Fibroblast of villous mesenchyme (primary cell): Measurements from ENCODE around the gene ERF. TPM values are rescaled to one million over a fixed set of nuclear protein-coding genes. Genes with fewer than 3 reads are reported as not detected.

Source experiments
- DNase-seq: peaks from one replicate; pipeline ENCODE4 v3.0.0-alpha.2; 2010; ENCODE audit warnings: low read depth
- H3K4me3 ChIP-seq: 2 replicates; pipeline ENCODE4 v1.5.1; 2011; ENCODE audit warnings: low read depth, mild to moderate bottlenecking, low read length
- total RNA-seq: library from RNA; depleted of rRNA; stranded (reverse); fragments of >200 nt; gene quantifications from 2 replicates; pipeline ENCODE4 v1.2.3, GENCODE V29; 2012
- TF ChIP-seq, protein P1 (sequence below): IDR thresholded peaks from 2 replicates; pipeline ENCODE4 v1.5.1; 2012; ENCODE audit warnings: low read depth, mild to moderate bottlenecking, low read length; ENCODE audit not compliant: insufficient read depth

The ERF gene
- total RNA-seq, 1 donor = 27.6 TPM

DNA sequence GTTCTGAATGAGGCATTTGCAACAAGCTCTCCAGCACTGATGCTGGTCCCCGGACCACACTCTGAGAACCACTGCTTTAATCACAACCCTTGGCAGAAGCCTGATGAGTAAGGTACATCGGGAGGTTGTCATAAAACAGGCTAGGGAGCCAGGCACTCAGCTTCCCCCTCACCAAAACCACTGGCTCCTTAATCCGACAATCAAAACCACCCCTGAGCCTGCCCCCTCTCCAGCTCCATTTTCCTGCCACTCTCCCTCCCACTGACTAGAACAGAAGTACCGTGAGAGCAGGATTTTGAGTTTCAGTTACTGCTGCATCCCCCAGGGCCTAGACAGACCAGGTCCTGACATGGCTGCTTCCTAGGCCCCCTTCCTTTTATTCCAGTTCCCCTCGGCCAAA, 19.7 kb downstream of the ERF start:
- no peak overlapping the region for H3K4me3 ChIP-seq
- DNase-seq = no peak
- TF ChIP-seq, protein P1, sequence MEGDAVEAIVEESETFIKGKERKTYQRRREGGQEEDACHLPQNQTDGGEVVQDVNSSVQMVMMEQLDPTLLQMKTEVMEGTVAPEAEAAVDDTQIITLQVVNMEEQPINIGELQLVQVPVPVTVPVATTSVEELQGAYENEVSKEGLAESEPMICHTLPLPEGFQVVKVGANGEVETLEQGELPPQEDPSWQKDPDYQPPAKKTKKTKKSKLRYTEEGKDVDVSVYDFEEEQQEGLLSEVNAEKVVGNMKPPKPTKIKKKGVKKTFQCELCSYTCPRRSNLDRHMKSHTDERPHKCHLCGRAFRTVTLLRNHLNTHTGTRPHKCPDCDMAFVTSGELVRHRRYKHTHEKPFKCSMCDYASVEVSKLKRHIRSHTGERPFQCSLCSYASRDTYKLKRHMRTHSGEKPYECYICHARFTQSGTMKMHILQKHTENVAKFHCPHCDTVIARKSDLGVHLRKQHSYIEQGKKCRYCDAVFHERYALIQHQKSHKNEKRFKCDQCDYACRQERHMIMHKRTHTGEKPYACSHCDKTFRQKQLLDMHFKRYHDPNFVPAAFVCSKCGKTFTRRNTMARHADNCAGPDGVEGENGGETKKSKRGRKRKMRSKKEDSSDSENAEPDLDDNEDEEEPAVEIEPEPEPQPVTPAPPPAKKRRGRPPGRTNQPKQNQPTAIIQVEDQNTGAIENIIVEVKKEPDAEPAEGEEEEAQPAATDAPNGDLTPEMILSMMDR = no peak

- DNase-seq = no peak
- TF ChIP-seq, protein P1 = no peak
- H3K4me3 ChIP-seq = no peak overlapping the region
Measured at GRCh38 chr19:42234364-42234763, 20.6 kb downstream of the ERF start.

- no peak overlapping the region for H3K4me3 ChIP-seq
- no peak for DNase-seq
Measured at GRCh38 chr19:42233678-42234292, 21.1 kb downstream of the ERF start.

DNA sequence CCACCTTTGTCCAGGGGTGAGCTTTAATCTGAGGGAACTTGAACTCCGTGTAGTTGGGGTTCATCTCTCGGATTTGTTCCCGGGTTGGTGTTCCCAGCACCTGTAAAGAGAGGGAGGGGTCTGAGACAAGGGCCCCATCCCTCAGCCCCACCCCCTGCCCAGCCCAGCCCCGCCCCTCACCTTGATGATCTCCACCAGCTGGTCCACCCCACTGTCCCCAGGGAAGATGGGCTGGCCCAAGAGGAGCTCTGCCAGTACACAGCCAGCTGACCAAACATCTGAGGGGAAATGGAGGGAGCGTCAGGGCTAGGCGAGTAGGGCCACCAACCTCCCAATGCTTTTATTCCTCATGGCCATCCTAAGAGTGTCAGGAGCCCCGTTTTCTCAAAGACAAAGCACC, 21.8 kb downstream of the ERF start:
- H3K4me3 ChIP-seq = no peak overlapping the region
- TF ChIP-seq, protein P1 = no peak
- DNase-seq = no peak

More at GRCh38 chr19:42233678-42234292, 21.1 kb downstream of the ERF start:
- TF ChIP-seq, protein P1 = no peak

GRCh38 chr19:42232435-42232834, 22.5 kb downstream of the ERF start:
- no peak overlapping the region for H3K4me3 ChIP-seq
- no peak for DNase-seq
- TF ChIP-seq, protein P1 = no peak

DNA sequence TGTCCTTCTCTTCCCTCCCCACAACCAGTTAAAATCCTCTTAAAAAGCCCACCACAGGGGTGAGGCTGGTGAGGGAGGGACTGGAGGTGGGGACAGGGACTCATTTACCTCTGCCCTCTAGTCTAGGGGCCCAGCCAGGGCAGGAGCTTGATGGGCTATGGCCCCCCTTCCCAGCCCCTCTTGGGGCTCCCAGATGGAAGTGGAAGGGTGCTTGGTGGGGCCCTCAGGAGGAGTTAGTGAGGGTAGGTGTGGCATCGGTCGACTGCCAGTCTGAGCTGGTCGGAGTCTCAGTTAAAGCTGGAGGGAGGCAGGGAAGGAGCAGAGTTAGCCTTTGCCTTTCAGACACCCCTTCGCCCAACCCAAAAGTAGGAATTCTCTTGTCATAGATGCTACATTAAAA, 24.4 kb downstream of the ERF start:
- no peak for DNase-seq
- H3K4me3 ChIP-seq = no peak overlapping the region
- TF ChIP-seq, protein P1 = no peak

DNA sequence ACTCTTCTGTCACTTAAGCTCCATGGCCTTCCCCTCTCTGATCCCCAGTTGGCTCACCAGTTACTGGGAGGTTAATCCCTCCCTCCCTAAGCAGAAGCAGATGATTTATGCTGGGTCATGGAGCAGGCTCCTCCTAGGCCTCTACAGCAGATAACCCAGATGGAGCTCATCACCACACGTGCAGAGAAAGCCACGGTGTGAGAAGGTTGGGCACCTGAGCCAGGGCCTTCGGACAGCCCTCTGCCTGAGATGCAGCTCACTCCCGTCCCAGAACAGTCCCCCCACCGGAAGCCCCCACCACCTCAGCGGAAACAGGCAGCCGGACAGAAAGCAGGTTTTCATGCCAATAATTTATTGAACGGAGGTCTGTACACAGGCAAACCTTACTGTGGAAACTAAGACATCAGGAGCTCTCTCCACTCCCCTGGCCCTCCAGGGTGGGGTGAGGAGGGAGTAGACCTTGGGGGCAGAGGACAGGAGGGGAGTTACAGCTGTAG, 25.0 kb downstream of the ERF start:
- TF ChIP-seq, protein P1 = no peak
- DNase-seq = peak; percentile 38
- H3K4me3 ChIP-seq = no peak overlapping the region
